GM21786 (cell line): ENCODE results near the gene STX1A.
A peak's percentile ranks its signal among the peaks of the same experiment; 100 is the strongest.
"Not testable (repeated sequence)": the region's sequence is repeated elsewhere in the genome, so short reads cannot be mapped to it uniquely, and the experiment has no call there.

Experiments
- ATAC-seq: cut with Tn5 transposase; IDR thresholded peaks from one replicate; pipeline ENCODE4 v1.9.1; 2021; ENCODE audit not compliant: unreplicated experiment

STX1A gene

DNA sequence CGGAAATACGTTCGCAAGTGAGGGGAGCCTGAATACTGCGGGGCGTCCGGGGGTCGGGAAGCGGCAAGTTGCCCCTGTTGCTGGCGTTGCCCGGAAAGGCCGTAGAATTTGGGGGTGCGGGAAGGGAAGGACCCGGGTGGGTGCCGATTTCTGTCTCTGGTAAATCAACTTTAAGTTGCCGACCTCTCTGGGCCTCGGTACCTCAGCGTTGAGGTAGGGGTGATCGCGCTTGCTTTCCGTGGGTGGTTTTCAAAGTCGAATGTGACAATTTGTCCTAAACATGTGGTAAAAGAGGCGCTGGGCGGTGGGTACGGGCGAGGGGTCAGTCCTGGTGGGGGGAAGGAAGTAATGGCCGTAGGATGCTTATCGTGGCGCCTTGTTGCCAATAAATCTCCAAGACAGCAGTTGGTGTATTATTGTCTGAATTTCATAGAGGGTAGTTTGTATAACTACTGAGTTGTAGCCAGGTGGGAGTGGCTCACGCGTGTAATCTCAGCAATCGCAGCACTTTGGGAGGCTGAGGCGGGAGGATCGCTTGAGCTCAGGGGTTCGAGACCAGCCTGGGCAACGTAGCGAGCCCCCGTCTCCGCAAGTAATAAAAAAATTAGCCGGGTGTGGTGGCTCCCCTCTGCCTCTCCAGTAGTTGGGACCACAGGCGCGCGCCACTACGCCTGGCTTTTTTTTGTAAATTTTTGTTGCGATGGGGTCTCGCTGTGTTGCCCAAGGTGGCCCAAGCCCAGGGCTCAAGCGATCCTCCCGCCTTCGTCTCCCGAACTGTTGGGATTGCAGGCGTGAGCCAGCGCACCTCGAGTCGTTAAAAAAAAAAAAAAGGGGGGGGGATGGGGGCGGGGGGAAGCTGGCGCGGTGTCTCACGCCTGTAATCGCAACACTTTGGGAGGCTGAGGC lies 35.4 kb downstream of the STX1A start:
- ATAC-seq = no peak

DNA sequence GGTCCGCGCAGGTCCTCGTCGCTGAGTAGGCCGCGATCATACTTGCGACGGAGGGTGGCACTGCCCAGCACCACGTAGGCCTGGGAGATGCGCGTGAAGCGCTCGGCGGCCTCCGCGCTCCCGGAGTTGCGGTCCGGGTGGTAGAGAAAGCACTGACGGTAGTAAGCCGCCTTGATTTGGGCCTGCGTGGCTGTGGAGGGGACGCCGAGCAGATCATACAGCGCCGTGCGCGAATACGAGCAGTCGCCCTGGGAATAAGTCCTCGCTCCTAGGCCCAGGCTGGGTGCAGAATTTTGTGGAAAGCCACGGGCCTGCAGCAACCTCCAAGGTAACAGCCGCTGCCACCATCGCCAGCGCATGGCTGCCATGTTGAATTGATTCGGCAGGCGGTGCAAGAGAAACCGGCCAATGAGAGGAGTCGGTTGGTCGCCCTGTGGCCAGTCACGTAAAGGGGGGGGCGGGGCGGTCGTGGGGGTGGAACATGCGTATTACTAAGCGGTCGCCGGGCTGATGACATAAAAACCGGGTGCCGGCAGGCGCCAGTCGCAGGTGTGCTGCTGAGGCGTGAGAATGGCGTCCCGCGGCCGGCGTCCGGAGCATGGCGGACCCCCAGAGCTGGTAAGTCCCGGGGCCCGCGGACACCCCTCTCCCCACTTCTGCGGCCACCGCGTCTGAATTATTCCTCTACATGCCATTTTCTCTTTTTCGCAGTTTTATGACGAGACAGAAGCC lies 36.2 kb downstream of the STX1A start, which contains the start of the genes BUD23 and DNAJC30:
BUD23 (plus strand) TSS at position 542 of the 732 bp plus-strand sequence; CDS start at position 571, 29 bp downstream.
DNAJC30 (minus strand) TSS at position 398 of the 732 bp plus-strand sequence; CDS start at position 368, 30 bp downstream.
- peak; percentile 88 for ATAC-seq

- ATAC-seq = no peak
These were observed 36.8 kb downstream of the STX1A start for GRCh38 chr7:73682745-73683055.

GRCh38 chr7:73681031-73681430 lies 38.4 kb downstream of the STX1A start:
- ATAC-seq = no peak

- no peak for ATAC-seq
These were observed 39.0 kb downstream of the STX1A start for GRCh38 chr7:73680501-73680900.

DNA sequence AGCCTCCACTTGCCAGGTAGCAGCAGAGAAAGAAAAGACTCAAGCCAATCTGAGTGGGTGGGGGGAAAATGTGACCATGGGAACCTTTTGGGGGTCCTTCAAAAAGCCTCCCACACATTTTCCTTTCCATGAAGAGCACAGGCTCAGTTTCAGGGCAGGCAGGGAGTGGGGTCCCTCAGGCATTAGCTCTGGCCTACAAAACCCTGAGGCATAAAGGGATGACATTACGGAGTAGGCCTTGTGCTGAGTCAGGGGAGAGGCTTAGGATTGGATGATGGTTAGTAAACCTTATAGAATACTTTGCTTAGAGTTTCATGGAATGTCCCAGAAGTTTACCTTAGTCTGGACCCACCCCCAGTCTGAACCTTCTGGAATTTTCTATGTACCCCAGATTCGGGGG lies 39.8 kb downstream of the STX1A start:
- no peak for ATAC-seq

DNA sequence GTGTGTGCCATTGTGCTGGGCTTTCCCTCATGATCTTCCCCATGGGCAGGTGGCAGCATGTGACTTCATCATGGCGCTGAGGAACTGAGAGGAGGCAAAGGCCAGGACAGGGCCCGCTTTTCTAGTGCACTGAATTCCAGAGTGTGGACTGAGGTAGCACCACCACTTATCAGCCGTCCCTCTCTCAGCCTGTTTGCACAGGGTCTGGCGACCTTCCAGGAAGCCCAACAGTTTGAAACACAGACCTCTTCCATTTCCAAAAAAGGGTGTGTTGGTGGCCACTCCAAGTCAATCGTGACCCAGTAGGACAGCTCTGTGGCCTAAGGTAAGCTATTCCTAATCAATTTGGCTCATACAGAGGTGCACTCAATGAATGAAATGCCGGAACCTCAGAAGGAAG lies 40.6 kb downstream of the STX1A start:
- ATAC-seq = no peak

DNA sequence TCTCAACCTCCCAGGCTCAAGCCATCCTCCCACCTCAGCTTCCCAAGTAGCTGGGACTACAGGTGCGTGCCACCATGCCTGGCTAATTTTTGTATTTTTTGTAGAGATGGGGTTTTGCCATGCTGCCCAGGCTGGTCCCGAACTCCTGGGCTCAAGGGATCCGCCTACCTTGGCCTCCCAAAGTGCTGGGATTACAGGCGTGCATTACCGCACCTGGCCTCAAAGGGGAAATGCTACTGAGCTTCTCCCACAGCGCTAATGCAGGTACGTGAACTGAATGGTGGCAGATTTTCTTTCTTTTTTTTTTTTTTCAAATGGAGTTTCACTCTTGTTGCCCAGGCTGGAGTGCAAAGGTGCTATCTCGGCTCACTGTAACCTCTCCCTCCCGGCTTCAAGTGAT lies 43.4 kb downstream of the STX1A start:
- not testable (repeated sequence) for ATAC-seq

DNA sequence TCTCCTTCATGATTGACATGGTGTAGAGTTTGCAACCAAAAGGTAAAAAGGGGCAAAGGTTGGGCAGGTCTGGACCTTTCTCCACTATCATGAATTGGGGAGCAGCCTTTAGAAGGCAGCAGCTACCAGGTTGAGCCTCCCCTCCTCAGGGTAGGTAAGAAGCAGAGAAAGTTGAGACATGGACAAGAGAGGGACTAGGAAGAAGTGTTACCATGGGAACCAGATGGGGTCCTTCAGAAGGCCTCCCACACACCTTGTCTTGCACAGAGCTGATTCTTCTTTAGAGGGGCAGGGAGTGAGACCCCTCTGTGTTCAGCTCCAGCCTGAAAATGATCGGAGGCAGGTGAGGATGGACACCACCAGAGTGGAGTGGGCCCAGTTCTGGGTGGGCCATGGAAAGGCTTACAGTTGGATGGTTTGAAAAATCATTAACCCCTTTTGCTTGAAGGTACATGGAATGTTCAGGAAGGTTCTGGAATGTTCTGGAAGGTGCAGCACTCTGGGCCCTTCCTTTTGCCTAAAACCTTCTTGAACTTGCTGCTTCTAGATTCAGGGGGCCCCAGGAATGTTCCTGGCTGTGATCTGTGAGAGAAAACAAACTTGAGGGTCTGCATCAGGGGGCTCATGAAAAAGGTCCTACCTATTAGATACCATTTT lies 44.9 kb downstream of the STX1A start:
- ATAC-seq = no peak

DNA sequence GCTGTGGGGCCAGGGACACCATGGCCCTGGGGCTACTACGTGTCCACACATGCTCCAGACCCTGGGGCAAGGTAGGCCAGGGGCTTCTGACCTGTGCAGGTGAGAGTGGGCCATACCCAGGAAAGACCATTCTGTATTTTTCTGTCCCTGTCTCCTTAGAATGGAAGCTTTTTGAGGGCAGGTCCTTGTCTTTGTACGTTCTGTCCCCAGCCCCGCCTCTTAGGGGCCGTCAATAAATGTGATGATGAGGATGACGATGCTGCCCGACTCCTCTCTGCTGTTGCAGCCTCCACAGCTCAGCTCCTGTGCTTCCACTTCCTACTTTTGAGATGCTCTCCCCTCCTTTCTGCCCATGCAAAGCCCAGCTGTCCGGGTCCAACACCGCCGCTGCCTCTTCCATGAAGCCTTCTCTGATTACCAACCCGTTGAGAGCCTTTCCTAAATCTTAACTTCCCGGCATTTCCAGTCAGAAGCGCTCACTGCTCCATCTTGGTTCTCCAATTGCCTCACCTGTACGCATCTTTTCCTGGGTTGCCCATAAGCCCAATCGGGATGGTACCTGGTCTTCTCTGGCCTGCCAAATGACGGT lies 47.5 kb downstream of the STX1A start:
- no peak for ATAC-seq

DNA sequence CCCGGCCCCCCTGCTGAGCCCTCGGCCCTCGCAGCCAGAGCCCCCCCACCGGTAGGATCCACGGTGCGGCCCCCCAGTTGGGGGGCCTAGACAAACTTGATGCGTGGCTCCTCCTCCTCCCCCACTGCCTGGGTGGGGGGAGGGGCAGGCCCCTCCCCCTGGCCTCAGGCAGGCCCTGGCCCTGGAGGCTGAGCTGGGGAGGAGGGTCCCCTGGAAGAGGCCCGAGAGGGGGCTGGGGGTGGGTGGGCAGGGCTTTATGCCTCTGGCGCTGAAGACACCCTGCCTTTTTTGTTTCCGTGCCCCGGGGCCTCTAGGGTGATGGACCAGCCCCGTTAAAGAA lies 48.2 kb downstream of the STX1A start:
- ATAC-seq = no peak

DNA sequence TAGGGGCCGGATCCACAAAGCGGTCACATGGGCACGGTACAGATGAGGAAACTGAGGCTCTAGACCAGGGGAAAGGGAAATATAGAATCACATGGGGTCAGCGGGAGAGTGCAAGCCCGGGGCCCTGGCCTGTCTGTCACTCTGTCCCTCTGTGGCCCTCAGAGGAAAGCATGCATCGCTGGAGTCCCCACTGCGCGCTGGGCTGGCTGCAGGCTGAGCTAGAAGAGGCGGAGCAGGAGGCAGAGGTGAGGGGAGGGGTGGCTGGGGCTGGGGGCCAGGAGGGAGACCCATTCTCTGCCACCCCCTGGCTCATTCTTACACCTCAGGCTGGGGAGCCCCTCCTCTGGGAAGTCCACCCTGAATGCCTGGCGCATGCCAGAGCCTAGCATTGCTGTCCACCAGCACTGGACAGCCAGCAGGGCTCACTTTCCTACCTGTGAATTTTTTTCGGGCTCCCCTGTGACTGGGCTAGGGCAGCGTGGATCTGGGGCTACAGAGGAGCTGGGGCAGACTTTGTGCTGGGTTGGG lies 49.5 kb downstream of the STX1A start:
- ATAC-seq = no peak

GRCh38 chr7:73669288-73669701 lies 50.2 kb downstream of the STX1A start:
- ATAC-seq = no peak

DNA sequence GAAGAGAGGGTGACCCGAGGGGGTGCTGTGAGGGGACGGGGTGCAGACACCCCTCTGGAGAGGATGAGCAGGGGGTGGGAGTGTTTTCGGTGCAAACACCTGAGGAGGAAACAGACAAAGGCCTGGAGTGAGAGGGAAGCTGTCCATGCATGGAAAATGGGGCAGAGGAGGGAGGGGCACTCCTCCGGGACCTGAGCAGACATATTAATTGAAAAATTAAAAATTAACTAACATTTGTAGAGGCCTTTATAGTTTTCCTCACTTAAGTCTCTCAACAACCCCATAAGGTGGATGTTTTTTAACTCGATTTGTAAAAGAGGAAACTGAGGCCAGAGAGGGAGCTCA lies 50.6 kb downstream of the STX1A start:
- no peak for ATAC-seq

- no peak for ATAC-seq
These were observed 51.2 kb downstream of the STX1A start for GRCh38 chr7:73668103-73668885.

- peak; percentile 95 for ATAC-seq
These were observed 51.9 kb downstream of the STX1A start, which contains the start of gene VPS37D for GRCh38 chr7:73667344-73668102. Gene VPS37D, plus strand, starts transcription at chr7:73667831. Its CDS starts 128 bp downstream, at chr7:73667959.

DNA sequence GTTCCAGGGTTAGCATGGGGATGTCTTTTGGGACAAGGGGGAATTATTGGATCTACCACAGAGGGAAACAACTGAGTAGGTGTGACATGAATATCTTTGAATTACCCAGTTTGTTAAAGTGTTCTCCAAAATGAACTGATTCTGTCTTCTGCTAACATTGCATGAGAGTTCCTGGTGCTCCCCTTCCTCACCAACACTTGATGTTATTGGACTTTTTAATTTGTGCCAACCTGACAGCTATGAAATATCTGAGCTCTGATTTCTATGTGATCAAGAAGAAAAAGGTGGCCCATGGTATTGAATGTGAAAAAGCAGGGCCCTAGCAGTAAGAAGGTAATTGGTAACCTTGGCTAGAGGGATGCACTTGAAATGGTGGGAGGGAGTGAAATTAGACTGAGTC lies 56.4 kb downstream of the STX1A start:
- ATAC-seq = no peak

- ATAC-seq = not testable (repeated sequence)
These were observed 58.9 kb downstream of the STX1A start for GRCh38 chr7:73660594-73660993.

- no peak for ATAC-seq
These were observed 59.5 kb downstream of the STX1A start for GRCh38 chr7:73659983-73660382.
